Right lobe of liver (tissue), 6 donors: ENCODE results near the gene COX19. TPM values are rescaled to one million over a fixed set of nuclear protein-coding genes. Genes with fewer than 3 reads are reported as not detected.

Experiments used
- ATAC-seq, 4 donors: fragments of 200-7000 bp; cut with Tn5 transposase; one replicate each; pipeline ENCODE4 v1.9.1; 2020; ENCODE audit warnings: mild to moderate bottlenecking in 4 of 4, moderate library complexity in 4 of 4
- DNase-seq, 3 donors: peaks; one replicate each; pipeline ENCODE4 v3.0.0-alpha.2; 2020
- H3K27ac ChIP-seq, 3 donors: fragments of 200-600 bp; one replicate each; pipeline ENCODE4 v1.8.0; 2022
- H3K27me3 ChIP-seq, 2 donors: fragments of 200-600 bp; one replicate each; pipeline ENCODE4 v1.8.0; 2022
- H3K36me3 ChIP-seq, 4 donors: fragments of 200-600 bp; sonication (generic) in 1 of 4; one replicate each; pipeline versions ENCODE4 v1.5.1 to v1.8.0; 2017 to 2022; ENCODE audit warnings: control low read depth in 1 of 4
- H3K4me1 ChIP-seq, 4 donors: fragments of 200-600 bp; sonication (generic) in 1 of 4; one replicate each; pipeline versions ENCODE4 v1.5.1 to v1.8.0; 2017 to 2022; ENCODE audit warnings: control low read depth in 1 of 4
- H3K4me3 ChIP-seq, 3 donors: fragments of 200-600 bp; one replicate each; pipeline ENCODE4 v1.8.0; 2022
- H3K9me3 ChIP-seq, 4 donors: fragments of 200-600 bp; sonication (generic) in 1 of 4; one replicate each; pipeline versions ENCODE4 v1.5.1 to v1.8.0; 2017 to 2022; ENCODE audit warnings: control low read depth in 1 of 4
- POLR2A ChIP-seq: fragments of 450-650 bp; IDR thresholded peaks from one replicate; pipeline ENCODE4 v1.6.1; 2017; ENCODE audit warnings: antibody characterized with exemption, mild to moderate bottlenecking
- WGBS: methylation state at CpG from one replicate; pipeline ENCODE4 v1.1.6; 2018; ENCODE audit warnings: low coverage, low lambda C conversion rate; ENCODE audit not compliant: insufficient coverage; ENCODE audit errors: missing lambda C conversion rate; 5-methylcytosine and 5-hydroxymethylcytosine counted together
- intact Hi-C, 2 donors: fragments of 100-400 bp; cut with DNase I; formaldehyde crosslinking; loops; one replicate each; pipeline versions ENCODE4 v1.11.2 to v1.14.1; 2022
- total RNA-seq, 6 experiments: library from RNA; depleted of rRNA in 2 of 6; stranded (reverse); fragments of >200 nt in 2 of 6; fragmentation: NEBNext Ultra II Directional in 3 of 6; extraction: Animal tissue kit (Norgen Biotek cat#: 25700) in 3 of 6; gene quantifications; one replicate each; pipeline versions ENCODE4 v1.1.0 to v1.2.4, GENCODE V29; 2016 to 2023
- TF ChIP-seq, protein P1 (sequence below), 4 donors: fragments of 200-600 bp in 3 of 4; fragments of 450-650 bp in 1 of 4; IDR thresholded peaks; one replicate each; pipeline versions ENCODE4 v1.5.1 to v1.8.0; 2016 to 2022; ENCODE audit warnings: antibody characterized with exemption in 4 of 4, mild to moderate bottlenecking in 2 of 4
- donor health status: DM: no; HTN: yes; CAD: no.
- donor health status: DM: no; HTN: no; CAD: no.
- donor health status: DM: no; HTN: no; CAD: no.
- donor health status: DM: no; HTN: yes; CAD: no.
- donor health status: DM: no; HTN: yes; CAD: no.

Gene COX19
- total RNA-seq, 6 experiments from 2014 or later: 3.2 to 6.5 (median 4.0) TPM

DNA sequence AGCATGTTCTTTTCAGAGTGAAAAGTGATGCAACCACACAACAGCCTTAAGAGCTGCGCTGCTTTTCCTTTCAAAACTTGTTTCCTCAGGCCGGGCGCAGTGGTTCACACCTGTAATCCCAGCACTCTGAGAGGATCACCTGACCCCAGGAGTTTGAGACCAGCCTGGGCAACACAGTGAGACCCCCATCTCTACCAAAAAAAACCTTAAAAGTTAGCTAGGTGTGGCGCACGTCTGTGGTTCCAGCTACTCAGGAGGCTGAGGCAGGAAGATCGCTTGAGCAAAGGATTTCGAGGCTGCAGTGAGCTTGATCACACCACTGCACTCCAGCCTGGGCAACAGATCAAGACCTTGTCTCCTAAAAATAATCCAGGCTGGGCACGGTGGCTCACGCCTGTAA lies 2.0 kb downstream of the COX19 start:
- 55% methylated on average over 5 of the region's 9 CpGs for WGBS
- Histone ChIP-seq H3K27me3 (no peaks in the 10 kb centered on the region), H3K9me3 (no peaks in the 10 kb centered on the region), H3K4me1 (peaks cover 0 to 40% (median 13%) of the 10 kb centered on the region in 4 donors), H3K27ac (no peak overlapping the region), H3K4me3 (no peak overlapping the region), H3K36me3 (peaks cover 0 to 41% (median 5%) of the 10 kb centered on the region in 4 donors)
- TF ChIP-seq POLR2A: no peak
- TF ChIP-seq, protein P1, sequence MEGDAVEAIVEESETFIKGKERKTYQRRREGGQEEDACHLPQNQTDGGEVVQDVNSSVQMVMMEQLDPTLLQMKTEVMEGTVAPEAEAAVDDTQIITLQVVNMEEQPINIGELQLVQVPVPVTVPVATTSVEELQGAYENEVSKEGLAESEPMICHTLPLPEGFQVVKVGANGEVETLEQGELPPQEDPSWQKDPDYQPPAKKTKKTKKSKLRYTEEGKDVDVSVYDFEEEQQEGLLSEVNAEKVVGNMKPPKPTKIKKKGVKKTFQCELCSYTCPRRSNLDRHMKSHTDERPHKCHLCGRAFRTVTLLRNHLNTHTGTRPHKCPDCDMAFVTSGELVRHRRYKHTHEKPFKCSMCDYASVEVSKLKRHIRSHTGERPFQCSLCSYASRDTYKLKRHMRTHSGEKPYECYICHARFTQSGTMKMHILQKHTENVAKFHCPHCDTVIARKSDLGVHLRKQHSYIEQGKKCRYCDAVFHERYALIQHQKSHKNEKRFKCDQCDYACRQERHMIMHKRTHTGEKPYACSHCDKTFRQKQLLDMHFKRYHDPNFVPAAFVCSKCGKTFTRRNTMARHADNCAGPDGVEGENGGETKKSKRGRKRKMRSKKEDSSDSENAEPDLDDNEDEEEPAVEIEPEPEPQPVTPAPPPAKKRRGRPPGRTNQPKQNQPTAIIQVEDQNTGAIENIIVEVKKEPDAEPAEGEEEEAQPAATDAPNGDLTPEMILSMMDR (IDR thresholded peaks at IDR 0.05): no peak
- intact Hi-C loops: no loop called here
- DNase-seq (no peak), ATAC-seq (no peak)

DNA sequence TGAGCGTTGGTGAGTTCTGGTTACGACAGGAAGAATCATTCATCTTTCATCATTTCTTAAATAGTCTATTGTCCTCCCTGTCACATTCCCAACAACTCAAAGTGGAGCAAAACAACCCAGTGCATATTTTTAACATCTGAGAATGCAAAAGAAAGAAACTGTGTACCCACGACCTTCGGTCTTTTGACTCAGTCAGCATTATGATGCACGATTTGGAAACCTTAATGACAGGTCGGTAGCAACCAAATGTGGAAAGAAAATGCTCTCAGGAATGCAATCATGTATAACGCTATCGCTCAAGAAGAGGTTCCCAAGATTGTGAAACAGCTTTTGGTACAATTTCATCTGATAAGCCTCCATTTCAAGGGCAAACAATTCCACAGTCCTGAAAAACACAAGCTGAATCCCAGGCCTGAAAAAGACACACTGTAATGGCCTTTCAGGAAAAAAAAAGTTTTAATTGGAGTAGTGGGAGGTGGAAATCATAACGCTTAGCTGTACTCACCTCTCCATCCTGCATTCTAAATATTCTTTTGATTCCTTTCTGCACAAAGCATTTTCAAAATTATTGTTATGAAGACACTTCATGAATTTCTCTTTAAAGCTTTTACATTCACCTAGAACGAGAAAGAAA lies 2.6 kb downstream of the COX19 start:
- Histone ChIP-seq H3K36me3 (peaks cover 0 to 46% (median 7%) of the 10 kb centered on the region in 4 donors), H3K27me3 (no peaks in the 10 kb centered on the region), H3K4me3 (no peak overlapping the region), H3K9me3 (no peaks in the 10 kb centered on the region), H3K4me1 (peaks cover 0 to 37% (median 12%) of the 10 kb centered on the region in 4 donors), H3K27ac (no peak overlapping the region)
- ATAC-seq (no peak), DNase-seq (no peak)
- no peak for TF ChIP-seq POLR2A
- TF ChIP-seq, protein P1 (IDR thresholded peaks at IDR 0.05): no peak
- intact Hi-C loops: no loop called here
- 33% methylated on average over 10 of the region's 10 CpGs for WGBS

DNA sequence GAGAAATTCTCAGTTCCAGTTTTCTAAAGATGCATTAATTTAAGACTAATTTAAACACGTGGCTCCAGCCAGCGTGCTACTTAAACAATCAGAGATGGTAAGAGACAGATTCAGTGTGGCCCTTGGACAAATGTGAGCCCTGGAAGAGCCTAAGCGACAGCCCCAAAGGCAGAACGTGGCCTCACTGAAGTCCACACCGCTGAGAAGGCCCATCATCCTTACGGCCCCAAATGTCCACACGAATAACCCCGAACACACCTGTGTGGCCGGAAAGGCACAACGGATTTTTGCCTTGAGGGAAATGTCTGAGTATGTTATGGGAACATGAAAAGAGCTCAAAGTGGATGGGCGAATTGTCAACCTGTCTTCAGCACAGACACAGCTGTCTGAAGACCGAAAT lies 3.2 kb downstream of the COX19 start:
- H3K4me1 ChIP-seq: peaks cover 0 to 30% (median 9%) of the 10 kb centered on the region in 4 donors
- H3K27me3 ChIP-seq: no peaks in the 10 kb centered on the region
- no peaks in the 10 kb centered on the region for H3K9me3 ChIP-seq
- ATAC-seq: no peak
- peaks cover 0 to 52% (median 7%) of the 10 kb centered on the region in 4 donors for H3K36me3 ChIP-seq
- H3K4me3 ChIP-seq: no peak overlapping the region
- WGBS: 81% methylated on average over 9 of the region's 12 CpGs
- intact Hi-C loops: no loop called here
- H3K27ac ChIP-seq: no peak overlapping the region
- TF ChIP-seq, protein P1 (IDR thresholded peaks at IDR 0.05): no peak
- no peak for TF ChIP-seq POLR2A
- no peak for DNase-seq

DNA sequence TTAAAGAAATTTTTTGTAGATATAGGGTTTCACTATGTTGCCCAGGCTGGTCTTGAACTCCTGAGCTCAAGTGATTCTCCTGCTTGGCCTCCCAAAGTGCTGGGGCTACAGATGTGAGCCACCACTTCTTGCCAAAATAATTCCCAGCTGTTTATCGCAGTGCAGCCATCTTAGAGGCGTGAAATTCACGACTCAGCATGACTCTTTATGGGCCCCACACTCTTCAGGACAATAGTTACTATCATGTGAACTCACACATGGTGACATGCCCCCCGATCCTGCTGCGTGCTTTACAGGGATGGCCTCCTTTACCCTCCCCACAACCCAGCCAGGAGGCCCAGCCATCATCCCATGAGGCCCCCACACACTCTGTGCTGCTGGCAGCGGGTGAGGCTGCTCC lies 4.6 kb downstream of the COX19 start:
- no peak for TF ChIP-seq POLR2A
- TF ChIP-seq, protein P1 (IDR thresholded peaks at IDR 0.05): no peak
- no CpG with 5 or more reads among the region's 6 CpGs for WGBS
- Histone ChIP-seq H3K4me1 (peaks cover 0 to 21% (median 7%) of the 10 kb centered on the region in 4 donors), H3K36me3 (peaks cover 0 to 55% (median 8%) of the 10 kb centered on the region in 4 donors), H3K27me3 (no peaks in the 10 kb centered on the region), H3K27ac (no peak overlapping the region), H3K9me3 (no peaks in the 10 kb centered on the region), H3K4me3 (no peak overlapping the region)
- ATAC-seq: no peak
- DNase-seq: no peak
- intact Hi-C loops: no loop called here
